ENCODE results near the gene TPPP2.
"Not testable (repeated sequence)": the region's sequence is repeated elsewhere in the genome, so short reads cannot be mapped to it uniquely, and the experiment has no call there.

TPPP2 gene

DNA sequence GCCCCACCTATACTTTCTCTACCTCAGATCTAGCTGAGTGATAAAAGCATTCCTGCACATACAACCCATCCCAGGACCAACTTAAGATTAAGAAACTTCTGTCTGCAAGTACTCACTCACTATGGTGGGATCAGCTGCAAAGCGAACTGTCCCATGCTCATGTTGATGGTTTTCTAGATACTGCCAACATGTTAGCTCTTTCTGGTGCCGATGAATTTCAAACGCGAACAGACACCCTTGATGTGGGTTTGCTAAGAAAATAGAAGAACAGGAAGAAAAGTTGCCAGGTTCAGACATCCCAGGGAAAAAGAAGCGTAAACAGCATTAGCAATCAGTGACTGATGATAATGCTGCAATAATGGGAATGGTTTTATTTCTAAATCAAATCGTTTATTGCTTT is 32.5 kb upstream of the TPPP2 start:
- H3K9me3 ChIP-seq (ENCODE audit: control insufficient read depth in 2 of 2, low read length in 2 of 2) = no peaks in the 10 kb centered on the region
- H3K27ac ChIP-seq (ENCODE audit: low read length) = no peak overlapping the region
- no peak overlapping the region for H3K4me3 ChIP-seq (ENCODE audit: low read length in 2 of 2)
- no peaks in the 10 kb centered on the region for H3K27me3 ChIP-seq (ENCODE audit: control insufficient read depth in 1 of 2, insufficient read depth in 2 of 2, low read length in 2 of 2)
- peaks cover 38 to 40% of the 10 kb centered on the region in 2 donors for H3K36me3 ChIP-seq (ENCODE audit: control insufficient read depth in 2 of 2, insufficient read depth in 2 of 2, low read length in 2 of 2)
- no peak overlapping the region for H3K9ac ChIP-seq (ENCODE audit: low read length in 2 of 2)
- H3K4me1 ChIP-seq (ENCODE audit: control insufficient read depth, insufficient read depth, low read length) = no peaks in the 10 kb centered on the region

- Histone ChIP-seq H3K9me3 (ENCODE audit: control insufficient read depth in 2 of 2, low read length in 2 of 2) (no peaks in the 10 kb centered on the region), H3K27me3 (ENCODE audit: control insufficient read depth in 1 of 2, insufficient read depth in 2 of 2, low read length in 2 of 2) (no peaks in the 10 kb centered on the region), H3K36me3 (ENCODE audit: control insufficient read depth in 2 of 2, insufficient read depth in 2 of 2, low read length in 2 of 2) (peaks cover 32 to 35% of the 10 kb centered on the region in 2 donors), H3K4me1 (ENCODE audit: control insufficient read depth, insufficient read depth, low read length) (no peaks in the 10 kb centered on the region), H3K9ac (ENCODE audit: low read length in 2 of 2) (no peak overlapping the region), H3K27ac (ENCODE audit: low read length) (no peak overlapping the region), H3K4me3 (ENCODE audit: low read length in 2 of 2) (no peak overlapping the region)
These were observed 31.9 kb upstream of the TPPP2 start for GRCh38 chr14:20998139-20998538.

GRCh38 chr14:20998674-20999366 is 31.2 kb upstream of the TPPP2 start, which contains the start of gene SLC39A2:
Gene SLC39A2, plus strand, starts transcription at chr14:20999293. Its CDS starts 154 bp downstream, at chr14:20999447.
- no peaks in the 10 kb centered on the region for H3K27me3 ChIP-seq (ENCODE audit: control insufficient read depth in 1 of 2, insufficient read depth in 2 of 2, low read length in 2 of 2)
- no peak within 1 kb of the TSS for H3K4me3 ChIP-seq (ENCODE audit: low read length in 2 of 2)
- H3K27ac ChIP-seq (ENCODE audit: low read length) = no peak within 1 kb of the TSS
- no peaks in the 10 kb centered on the region for H3K4me1 ChIP-seq (ENCODE audit: control insufficient read depth, insufficient read depth, low read length)
- H3K36me3 ChIP-seq (ENCODE audit: control insufficient read depth in 2 of 2, insufficient read depth in 2 of 2, low read length in 2 of 2) = peaks cover 29 to 32% of the 10 kb centered on the region in 2 donors
- no peaks in the 10 kb centered on the region for H3K9me3 ChIP-seq (ENCODE audit: control insufficient read depth in 2 of 2, low read length in 2 of 2)
- H3K9ac ChIP-seq (ENCODE audit: low read length in 2 of 2) = no peak within 1 kb of the TSS

- no peaks in the 10 kb centered on the region for H3K4me1 ChIP-seq (ENCODE audit: control insufficient read depth, insufficient read depth, low read length)
- H3K9ac ChIP-seq (ENCODE audit: low read length in 2 of 2) = no peak overlapping the region
- no peak overlapping the region for H3K27ac ChIP-seq (ENCODE audit: low read length)
- no peak overlapping the region for H3K4me3 ChIP-seq (ENCODE audit: low read length in 2 of 2)
- H3K9me3 ChIP-seq (ENCODE audit: control insufficient read depth in 2 of 2, low read length in 2 of 2) = no peaks in the 10 kb centered on the region
- H3K36me3 ChIP-seq (ENCODE audit: control insufficient read depth in 2 of 2, insufficient read depth in 2 of 2, low read length in 2 of 2) = peaks cover 22 to 25% of the 10 kb centered on the region in 2 donors
- H3K27me3 ChIP-seq (ENCODE audit: control insufficient read depth in 1 of 2, insufficient read depth in 2 of 2, low read length in 2 of 2) = no peaks in the 10 kb centered on the region
These were observed 30.4 kb upstream of the TPPP2 start for GRCh38 chr14:20999591-20999990.

DNA sequence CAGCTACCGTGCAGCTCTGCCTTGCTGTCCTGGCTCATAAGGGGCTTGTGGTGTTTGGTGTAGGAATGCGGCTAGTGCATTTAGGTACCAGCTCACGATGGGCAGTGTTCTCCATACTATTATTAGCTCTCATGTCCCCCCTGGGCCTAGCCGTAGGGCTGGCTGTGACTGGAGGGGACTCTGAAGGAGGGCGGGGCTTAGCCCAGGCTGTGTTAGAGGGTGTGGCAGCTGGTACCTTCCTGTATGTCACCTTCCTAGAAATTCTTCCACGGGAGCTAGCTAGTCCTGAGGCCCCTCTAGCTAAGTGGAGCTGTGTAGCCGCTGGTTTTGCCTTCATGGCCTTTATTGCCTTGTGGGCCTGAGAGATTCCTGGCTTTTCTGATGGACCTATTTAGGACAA is 28.8 kb upstream of the TPPP2 start:
- Histone ChIP-seq H3K4me3 (ENCODE audit: low read length in 2 of 2) (no peak overlapping the region), H3K27ac (ENCODE audit: low read length) (no peak overlapping the region), H3K36me3 (ENCODE audit: control insufficient read depth in 2 of 2, insufficient read depth in 2 of 2, low read length in 2 of 2) (peaks cover 6 to 8% of the 10 kb centered on the region in 2 donors), H3K4me1 (ENCODE audit: control insufficient read depth, insufficient read depth, low read length) (no peaks in the 10 kb centered on the region), H3K9me3 (ENCODE audit: control insufficient read depth in 2 of 2, low read length in 2 of 2) (no peaks in the 10 kb centered on the region), H3K27me3 (ENCODE audit: control insufficient read depth in 1 of 2, insufficient read depth in 2 of 2, low read length in 2 of 2) (no peaks in the 10 kb centered on the region), H3K9ac (ENCODE audit: low read length in 2 of 2) (no peak overlapping the region)

DNA sequence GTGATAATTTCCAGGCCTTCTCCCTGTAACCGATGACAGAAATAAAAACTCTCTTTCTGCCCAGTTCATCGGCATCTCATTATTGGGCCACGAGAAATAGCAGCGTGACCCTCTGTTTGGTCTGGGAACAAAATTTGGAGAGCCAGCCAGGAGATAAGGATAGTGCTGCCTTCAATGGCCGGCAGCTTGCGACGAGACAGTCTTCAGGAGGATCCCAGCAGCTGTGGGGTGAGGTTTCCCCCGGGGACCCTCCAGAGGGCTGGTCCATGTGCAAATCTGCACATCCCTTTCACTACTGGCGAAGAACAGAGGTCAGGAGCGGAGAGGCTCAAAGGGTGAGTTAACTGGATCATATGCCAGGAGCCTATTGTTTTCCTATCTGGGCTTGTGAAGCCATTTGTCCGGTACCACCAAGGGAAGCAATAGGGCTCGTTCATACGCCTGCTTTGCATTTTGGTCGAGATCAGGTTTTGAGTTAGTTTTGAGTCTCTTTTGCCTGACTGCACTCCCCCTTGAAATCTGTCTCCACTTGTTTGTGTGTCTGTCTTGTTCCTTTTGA is 26.1 kb upstream of the TPPP2 start:
- Histone ChIP-seq H3K9me3 (ENCODE audit: control insufficient read depth in 2 of 2, low read length in 2 of 2) (no peaks in the 10 kb centered on the region), H3K27me3 (ENCODE audit: control insufficient read depth in 1 of 2, insufficient read depth in 2 of 2, low read length in 2 of 2) (no peaks in the 10 kb centered on the region), H3K9ac (ENCODE audit: low read length in 2 of 2) (no peak overlapping the region), H3K36me3 (ENCODE audit: control insufficient read depth in 2 of 2, insufficient read depth in 2 of 2, low read length in 2 of 2) (no peaks in the 10 kb centered on the region), H3K4me3 (ENCODE audit: low read length in 2 of 2) (no peak overlapping the region), H3K27ac (ENCODE audit: low read length) (no peak overlapping the region), H3K4me1 (ENCODE audit: control insufficient read depth, insufficient read depth, low read length) (no peaks in the 10 kb centered on the region)

DNA sequence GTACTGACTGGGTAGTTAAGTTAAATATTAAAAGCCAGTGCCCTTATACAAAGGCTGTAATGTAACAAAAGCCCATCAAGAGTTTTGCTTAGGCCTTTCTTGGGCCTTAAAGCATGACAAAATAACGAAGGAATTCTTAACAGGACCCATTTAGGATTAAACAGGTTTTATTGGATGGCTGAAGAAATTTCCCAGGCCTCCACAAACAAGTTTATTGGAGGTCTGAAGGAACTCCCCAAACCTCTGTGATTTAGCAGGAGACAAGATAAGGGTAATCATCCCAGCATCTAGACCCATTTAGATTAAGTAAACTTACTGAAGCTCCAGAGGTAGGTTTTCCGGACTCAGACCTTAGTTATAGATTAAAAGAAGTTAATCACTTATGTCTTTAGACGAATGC is 20.3 kb upstream of the TPPP2 start:
- not testable (repeated sequence) for H3K9ac ChIP-seq (ENCODE audit: low read length in 2 of 2); H3K4me1 ChIP-seq (ENCODE audit: control insufficient read depth, insufficient read depth, low read length); H3K27me3 ChIP-seq (ENCODE audit: control insufficient read depth in 1 of 2, insufficient read depth in 2 of 2, low read length in 2 of 2); H3K4me3 ChIP-seq (ENCODE audit: low read length in 2 of 2); H3K27ac ChIP-seq (ENCODE audit: low read length); H3K9me3 ChIP-seq (ENCODE audit: control insufficient read depth in 2 of 2, low read length in 2 of 2); H3K36me3 ChIP-seq (ENCODE audit: control insufficient read depth in 2 of 2, insufficient read depth in 2 of 2, low read length in 2 of 2)

GRCh38 chr14:21011136-21011535 is 18.9 kb upstream of the TPPP2 start:
- Histone ChIP-seq H3K4me1 (ENCODE audit: control insufficient read depth, insufficient read depth, low read length) (no peaks in the 10 kb centered on the region), H3K27me3 (ENCODE audit: control insufficient read depth in 1 of 2, insufficient read depth in 2 of 2, low read length in 2 of 2) (no peaks in the 10 kb centered on the region), H3K4me3 (ENCODE audit: low read length in 2 of 2) (no peak overlapping the region), H3K27ac (ENCODE audit: low read length) (no peak overlapping the region), H3K9me3 (ENCODE audit: control insufficient read depth in 2 of 2, low read length in 2 of 2) (no peaks in the 10 kb centered on the region), H3K9ac (ENCODE audit: low read length in 2 of 2) (no peak overlapping the region), H3K36me3 (ENCODE audit: control insufficient read depth in 2 of 2, insufficient read depth in 2 of 2, low read length in 2 of 2) (no peaks in the 10 kb centered on the region)

DNA sequence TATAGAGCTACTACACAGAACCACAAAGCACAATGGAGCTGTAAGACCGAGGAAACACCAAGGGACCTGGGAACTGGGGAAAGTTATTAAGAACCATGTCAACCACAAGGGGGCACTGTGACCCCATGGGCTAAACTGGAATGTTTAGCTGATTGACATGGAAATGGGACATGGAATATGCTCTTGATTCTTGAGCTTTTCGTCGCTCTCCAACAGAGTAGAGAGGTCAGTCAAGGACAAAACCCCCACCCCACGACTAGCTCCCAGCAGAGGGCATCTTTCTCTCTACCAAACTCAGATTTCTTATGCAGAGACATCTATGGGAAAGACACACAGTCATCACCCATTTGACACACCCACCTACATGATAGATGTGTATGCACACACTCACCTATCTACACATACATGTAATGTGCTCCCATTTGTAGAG is 15.2 kb upstream of the TPPP2 start:
- no peak overlapping the region for H3K4me3 ChIP-seq (ENCODE audit: low read length in 2 of 2)
- no peak overlapping the region for H3K9ac ChIP-seq (ENCODE audit: low read length in 2 of 2)
- no peaks in the 10 kb centered on the region for H3K27me3 ChIP-seq (ENCODE audit: control insufficient read depth in 1 of 2, insufficient read depth in 2 of 2, low read length in 2 of 2)
- no peaks in the 10 kb centered on the region for H3K4me1 ChIP-seq (ENCODE audit: control insufficient read depth, insufficient read depth, low read length)
- no peak overlapping the region for H3K27ac ChIP-seq (ENCODE audit: low read length)
- H3K9me3 ChIP-seq (ENCODE audit: control insufficient read depth in 2 of 2, low read length in 2 of 2) = no peaks in the 10 kb centered on the region
- peaks cover 20 to 30% of the 10 kb centered on the region in 2 donors for H3K36me3 ChIP-seq (ENCODE audit: control insufficient read depth in 2 of 2, insufficient read depth in 2 of 2, low read length in 2 of 2)

DNA sequence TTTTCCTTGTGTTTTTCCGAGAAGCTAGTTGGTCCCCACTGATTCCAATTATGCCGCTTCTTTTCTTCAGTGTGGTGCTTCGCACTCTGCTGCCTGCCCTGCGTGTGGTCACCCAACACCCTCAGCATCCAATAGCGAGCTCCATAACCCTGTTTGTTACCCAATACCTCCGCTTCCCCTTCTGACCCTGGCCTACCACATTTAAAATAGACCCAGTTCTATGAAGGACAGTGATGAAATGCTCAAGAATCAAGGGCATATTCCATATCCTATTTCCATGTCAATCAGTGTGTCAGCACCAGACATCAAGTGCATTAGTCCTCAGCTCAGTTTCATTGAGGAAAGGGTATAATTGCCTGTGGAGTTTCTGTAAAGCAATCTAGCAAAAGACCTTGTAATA is 14.7 kb upstream of the TPPP2 start:
- H3K27ac ChIP-seq (ENCODE audit: low read length) = no peak overlapping the region
- H3K4me1 ChIP-seq (ENCODE audit: control insufficient read depth, insufficient read depth, low read length) = no peaks in the 10 kb centered on the region
- H3K36me3 ChIP-seq (ENCODE audit: control insufficient read depth in 2 of 2, insufficient read depth in 2 of 2, low read length in 2 of 2) = peaks cover 21 to 32% of the 10 kb centered on the region in 2 donors
- no peaks in the 10 kb centered on the region for H3K27me3 ChIP-seq (ENCODE audit: control insufficient read depth in 1 of 2, insufficient read depth in 2 of 2, low read length in 2 of 2)
- H3K9me3 ChIP-seq (ENCODE audit: control insufficient read depth in 2 of 2, low read length in 2 of 2) = no peaks in the 10 kb centered on the region
- no peak overlapping the region for H3K4me3 ChIP-seq (ENCODE audit: low read length in 2 of 2)
- no peak overlapping the region for H3K9ac ChIP-seq (ENCODE audit: low read length in 2 of 2)

Data from stomach smooth muscle (tissue), 2 donors.